22Rv1 (cell line): ENCODE measurements around the gene NFATC2.

Source experiments
- H3K27ac ChIP-seq: fragments of 450-650 bp; 2 replicates; pipeline ENCODE4 v1.5.1; 2017
- ZFX ChIP-seq: fragments of 450-650 bp; IDR thresholded peaks from 2 replicates; pipeline ENCODE4 v1.6.1; 2017; ENCODE audit warnings: antibody characterized with exemption, borderline replicate concordance
- TF ChIP-seq, protein P1 (sequence below): fragments of 450-650 bp; IDR thresholded peaks from 2 replicates; pipeline ENCODE4 v1.5.1; 2017; ENCODE audit warnings: mild to moderate bottlenecking

Gene NFATC2

DNA sequence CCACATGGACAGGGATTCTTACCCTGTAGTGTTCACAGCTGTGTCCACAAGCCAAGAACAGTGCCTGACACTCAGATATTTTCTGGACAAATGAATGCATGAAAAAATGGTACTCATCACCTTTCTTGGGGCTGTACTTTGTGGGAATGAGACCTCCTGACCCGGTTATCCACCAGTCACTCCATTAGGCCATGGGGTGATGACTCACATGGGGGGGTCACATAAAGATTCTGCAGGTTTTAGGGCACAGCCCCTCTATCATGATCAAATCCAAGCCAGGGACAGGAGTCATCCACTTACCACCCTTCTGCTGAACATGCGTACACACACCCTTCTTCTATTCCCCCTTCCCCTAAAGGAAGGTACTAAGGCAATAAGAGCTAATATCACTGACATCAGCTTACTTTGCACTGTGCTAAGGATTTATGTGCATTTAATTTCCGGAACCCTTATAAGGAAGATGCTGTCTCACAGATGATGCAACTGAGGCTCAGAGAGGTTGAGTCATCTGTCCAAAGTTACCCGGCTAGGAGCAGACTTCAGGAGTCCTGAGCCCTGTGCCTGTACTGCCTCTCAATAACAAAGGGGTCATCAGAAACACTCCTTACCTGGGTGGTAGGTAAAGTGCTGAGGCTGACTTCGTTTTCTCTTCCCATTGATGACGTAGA lies 107.8 kb downstream of the NFATC2 start:
- H3K27ac ChIP-seq: no peak overlapping the region
- TF ChIP-seq, protein P1, sequence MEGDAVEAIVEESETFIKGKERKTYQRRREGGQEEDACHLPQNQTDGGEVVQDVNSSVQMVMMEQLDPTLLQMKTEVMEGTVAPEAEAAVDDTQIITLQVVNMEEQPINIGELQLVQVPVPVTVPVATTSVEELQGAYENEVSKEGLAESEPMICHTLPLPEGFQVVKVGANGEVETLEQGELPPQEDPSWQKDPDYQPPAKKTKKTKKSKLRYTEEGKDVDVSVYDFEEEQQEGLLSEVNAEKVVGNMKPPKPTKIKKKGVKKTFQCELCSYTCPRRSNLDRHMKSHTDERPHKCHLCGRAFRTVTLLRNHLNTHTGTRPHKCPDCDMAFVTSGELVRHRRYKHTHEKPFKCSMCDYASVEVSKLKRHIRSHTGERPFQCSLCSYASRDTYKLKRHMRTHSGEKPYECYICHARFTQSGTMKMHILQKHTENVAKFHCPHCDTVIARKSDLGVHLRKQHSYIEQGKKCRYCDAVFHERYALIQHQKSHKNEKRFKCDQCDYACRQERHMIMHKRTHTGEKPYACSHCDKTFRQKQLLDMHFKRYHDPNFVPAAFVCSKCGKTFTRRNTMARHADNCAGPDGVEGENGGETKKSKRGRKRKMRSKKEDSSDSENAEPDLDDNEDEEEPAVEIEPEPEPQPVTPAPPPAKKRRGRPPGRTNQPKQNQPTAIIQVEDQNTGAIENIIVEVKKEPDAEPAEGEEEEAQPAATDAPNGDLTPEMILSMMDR: no peak
- TF ChIP-seq ZFX: no peak

DNA sequence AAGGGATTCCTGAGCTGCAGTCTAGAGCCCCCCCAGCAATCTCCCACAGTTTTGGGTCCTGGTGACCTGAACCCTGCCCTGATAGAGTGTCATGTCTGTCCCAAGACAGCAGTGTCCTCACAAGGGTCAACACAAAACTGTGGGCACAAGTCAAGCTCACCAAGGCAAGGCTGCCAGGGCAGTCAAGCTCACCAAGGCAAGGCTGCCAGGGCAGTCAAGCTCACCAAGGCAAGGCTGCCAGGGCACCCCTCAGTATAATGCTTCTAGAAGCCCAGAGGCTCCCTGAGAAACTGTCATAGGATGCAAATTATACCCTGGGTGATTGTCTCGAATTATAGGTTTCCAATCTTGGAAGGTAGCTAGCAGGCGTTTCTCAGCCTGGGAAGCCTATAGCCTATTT lies 108.5 kb downstream of the NFATC2 start:
- TF ChIP-seq, protein P1: no peak
- TF ChIP-seq ZFX: no peak
- H3K27ac ChIP-seq: no peak overlapping the region

DNA sequence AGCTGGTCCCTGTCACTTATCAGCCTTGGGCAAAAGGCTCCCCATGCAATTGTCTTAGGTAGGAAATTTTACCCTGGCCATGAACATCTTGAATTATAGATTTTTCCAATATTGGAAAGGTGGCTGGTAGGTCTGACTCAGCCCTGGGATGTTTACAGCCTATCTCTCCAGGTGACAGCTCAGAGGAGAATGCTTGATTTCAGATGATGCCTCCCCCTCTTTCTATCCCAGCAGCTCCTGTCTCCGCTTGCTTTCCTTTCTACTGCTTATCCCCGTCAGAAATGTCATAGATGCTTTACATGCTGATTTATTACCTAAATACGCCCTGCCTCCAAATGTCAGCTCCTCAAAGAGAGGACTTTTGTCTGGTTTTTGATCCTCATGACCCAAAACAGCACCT lies 109.6 kb downstream of the NFATC2 start:
- no peak overlapping the region for H3K27ac ChIP-seq
- TF ChIP-seq, protein P1: no peak
- no peak for TF ChIP-seq ZFX

DNA sequence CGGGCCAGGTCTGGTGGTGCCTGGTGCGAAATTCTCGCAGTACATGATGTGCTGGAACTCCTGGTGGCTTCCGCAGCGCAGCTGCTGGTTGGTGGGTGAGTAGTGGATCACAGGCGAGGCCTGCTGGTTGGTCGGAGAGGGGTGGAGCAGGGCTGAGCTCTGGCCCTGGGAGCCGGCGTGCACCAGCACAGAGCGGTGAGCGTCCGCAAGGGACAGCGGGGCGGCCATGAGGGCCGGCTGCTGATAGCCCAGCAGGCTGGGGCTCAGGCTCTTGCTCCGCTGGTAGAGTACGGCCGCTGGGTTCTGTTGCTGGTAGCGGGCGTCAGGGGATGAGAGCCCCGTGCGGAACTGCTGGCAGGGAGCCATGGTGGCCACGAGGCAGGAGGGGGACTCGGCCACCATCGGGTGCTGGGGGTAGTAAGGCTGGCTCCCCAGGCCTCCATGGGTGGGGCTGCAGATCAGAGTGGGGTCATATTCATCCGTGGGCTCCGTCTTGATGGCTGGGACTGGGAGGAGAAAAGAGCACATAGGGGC lies 110.2 kb downstream of the NFATC2 start:
- no peak overlapping the region for H3K27ac ChIP-seq
- TF ChIP-seq ZFX: no peak
- TF ChIP-seq, protein P1: no peak

DNA sequence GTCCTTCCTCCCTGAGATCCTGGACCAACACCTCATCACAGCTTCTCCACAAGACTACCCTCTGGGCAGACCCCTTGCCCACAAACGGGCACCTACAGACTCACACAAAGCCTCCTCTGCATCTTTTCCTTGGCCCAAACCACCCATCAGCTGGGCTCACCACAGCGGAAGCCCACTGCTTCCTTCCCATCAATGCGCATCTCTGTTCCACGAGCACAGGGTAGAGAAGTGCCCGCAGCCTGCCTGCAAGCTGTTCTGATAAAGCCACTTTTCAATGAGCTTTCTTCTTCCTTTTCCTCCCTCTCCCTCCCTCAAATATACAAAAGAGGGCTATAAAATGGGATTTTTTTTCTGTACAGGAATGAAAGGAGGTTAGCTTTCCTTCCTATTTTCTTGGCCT lies 111.2 kb downstream of the NFATC2 start:
- H3K27ac ChIP-seq: no peak overlapping the region
- TF ChIP-seq ZFX: no peak
- TF ChIP-seq, protein P1: no peak

DNA sequence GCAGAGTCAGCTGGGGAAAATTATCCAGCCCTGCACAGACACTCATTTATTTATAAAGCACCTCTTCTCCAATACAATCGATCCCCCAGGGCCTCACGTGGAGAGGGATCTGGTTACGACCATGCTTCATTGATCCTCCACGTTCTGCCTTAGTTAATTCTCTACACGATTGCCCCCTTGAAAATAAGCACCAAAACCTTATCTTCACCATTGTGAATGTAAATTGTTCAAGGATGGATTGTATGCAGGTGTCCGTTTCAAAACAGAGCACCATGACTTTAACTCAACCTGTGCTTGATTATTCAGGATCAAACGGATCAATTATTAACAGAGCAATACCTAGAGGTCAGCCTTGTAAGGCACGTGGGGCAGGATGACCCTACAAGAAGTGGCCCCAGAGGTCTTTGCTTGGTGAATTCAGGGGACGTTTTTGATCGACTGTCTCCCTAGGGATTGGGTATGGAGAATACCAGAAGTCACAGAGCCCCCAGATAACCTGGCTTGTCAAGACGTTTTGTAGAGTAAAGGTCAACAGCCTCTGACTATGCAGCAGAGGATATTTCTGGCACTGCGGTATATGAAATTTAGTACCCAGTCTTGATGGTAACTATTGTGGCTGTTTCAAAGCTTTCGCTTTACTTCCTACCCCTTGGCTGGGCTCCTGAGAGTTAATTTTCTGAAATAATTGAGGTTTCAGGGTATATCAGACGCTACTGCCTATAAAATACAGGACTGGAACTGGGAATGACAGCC lies 112.1 kb downstream of the NFATC2 start:
- TF ChIP-seq, protein P1: no peak
- no peak for TF ChIP-seq ZFX
- no peak overlapping the region for H3K27ac ChIP-seq

DNA sequence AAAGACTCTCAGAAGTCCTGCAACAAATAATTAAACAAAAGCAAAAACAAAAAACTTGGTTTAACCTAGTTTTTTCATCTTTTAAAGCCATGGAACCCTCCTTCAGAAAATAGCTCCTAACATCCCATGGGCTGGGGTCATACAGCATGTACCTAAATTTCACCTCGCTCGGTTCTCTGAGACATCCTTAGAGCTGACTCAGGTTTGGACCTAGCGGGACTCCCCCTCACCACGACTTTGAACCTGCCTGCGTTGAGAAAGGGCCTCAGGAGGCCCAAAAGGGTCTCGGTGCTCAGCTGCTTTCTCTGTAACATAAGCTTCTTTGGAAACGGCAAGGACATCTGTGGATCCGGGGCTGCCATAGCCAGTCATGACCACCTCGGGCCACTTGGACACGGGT lies 112.8 kb downstream of the NFATC2 start:
- no peak overlapping the region for H3K27ac ChIP-seq
- TF ChIP-seq ZFX: no peak
- TF ChIP-seq, protein P1: no peak
